Astrocyte of the cerebellum (primary cell): ENCODE data around the gene UNKL.

Experiments
- DNase-seq: peaks from one replicate; pipeline ENCODE4 v3.0.0-alpha.2; 2011; ENCODE audit warnings: low read depth
- H3K4me3 ChIP-seq: 2 replicates; pipeline ENCODE4 v1.5.1; 2011; ENCODE audit warnings: mild to moderate bottlenecking, low read depth, low read length, moderate library complexity
- in situ Hi-C: cut with HindIII; loops from 2 replicates; pipeline ENCODE4 v1.10.0; 2017; ENCODE audit warnings: low sequenced_read_pairs
- TF ChIP-seq, protein P1 (sequence below): IDR thresholded peaks from 2 replicates; pipeline ENCODE4 v1.5.1; 2012; ENCODE audit warnings: low read length, low read depth, moderate library complexity, mild to moderate bottlenecking; ENCODE audit errors: missing control alignments

Gene UNKL

DNA sequence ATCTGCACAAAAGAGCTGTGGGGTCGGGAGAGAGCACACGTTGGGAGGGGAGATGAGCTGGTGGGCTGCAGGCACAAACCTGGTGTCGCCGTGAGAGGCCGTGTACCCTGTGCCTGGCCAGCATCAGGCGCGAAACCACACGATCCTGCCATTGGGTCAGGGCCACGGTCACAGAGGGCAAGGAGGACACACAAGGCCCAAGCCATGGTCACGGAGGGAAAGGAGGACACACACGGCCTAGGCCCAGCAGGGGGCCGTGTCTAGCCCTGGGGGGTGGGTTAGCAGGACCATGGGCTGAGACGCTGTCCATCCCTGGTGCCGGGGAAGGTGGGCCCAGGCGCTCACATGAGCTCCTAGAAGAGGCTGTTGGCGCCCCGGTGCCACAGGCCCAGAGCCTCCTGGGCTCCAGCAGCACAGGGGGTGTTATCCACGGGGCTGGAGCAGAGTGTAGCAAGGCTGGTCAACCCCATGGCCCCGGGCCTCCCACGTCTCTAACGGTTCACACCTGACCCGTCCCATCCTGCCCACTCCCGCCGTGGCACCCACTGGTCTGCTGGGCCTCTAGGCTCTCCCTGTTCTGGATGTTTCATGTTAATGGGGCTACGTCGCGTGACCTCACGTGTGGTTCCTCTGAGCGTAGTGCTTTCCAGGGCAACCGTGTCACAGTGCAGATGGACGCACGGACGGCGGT, 37.3 kb upstream of the UNKL start:
- DNase-seq: no peak
- no peak overlapping the region for H3K4me3 ChIP-seq
- TF ChIP-seq, protein P1, sequence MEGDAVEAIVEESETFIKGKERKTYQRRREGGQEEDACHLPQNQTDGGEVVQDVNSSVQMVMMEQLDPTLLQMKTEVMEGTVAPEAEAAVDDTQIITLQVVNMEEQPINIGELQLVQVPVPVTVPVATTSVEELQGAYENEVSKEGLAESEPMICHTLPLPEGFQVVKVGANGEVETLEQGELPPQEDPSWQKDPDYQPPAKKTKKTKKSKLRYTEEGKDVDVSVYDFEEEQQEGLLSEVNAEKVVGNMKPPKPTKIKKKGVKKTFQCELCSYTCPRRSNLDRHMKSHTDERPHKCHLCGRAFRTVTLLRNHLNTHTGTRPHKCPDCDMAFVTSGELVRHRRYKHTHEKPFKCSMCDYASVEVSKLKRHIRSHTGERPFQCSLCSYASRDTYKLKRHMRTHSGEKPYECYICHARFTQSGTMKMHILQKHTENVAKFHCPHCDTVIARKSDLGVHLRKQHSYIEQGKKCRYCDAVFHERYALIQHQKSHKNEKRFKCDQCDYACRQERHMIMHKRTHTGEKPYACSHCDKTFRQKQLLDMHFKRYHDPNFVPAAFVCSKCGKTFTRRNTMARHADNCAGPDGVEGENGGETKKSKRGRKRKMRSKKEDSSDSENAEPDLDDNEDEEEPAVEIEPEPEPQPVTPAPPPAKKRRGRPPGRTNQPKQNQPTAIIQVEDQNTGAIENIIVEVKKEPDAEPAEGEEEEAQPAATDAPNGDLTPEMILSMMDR: no peak
- in situ Hi-C loops: no loop called here

DNA sequence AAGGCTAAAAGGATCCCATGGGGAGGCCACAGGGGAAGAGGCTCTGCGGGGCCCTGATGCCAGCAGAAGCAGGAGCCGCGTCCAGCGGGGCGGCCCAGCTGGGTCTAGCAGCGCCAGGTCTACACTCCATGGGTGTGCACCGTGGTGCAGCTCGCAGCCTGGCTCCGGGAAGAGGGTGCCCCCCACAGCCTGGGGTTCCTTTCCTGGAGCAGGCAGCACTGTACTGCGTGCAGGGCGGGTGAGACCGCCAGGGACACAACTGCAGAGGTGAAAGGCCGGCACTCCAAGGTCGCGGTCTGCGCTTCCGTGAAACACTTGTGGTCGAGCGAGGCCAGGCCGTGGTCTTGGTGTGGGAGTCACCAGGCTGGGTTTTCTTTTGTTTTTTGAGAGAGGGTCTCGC, 36.3 kb upstream of the UNKL start:
- no peak overlapping the region for H3K4me3 ChIP-seq
- in situ Hi-C loops: no loop called here
- TF ChIP-seq, protein P1: no peak
- no peak for DNase-seq

DNA sequence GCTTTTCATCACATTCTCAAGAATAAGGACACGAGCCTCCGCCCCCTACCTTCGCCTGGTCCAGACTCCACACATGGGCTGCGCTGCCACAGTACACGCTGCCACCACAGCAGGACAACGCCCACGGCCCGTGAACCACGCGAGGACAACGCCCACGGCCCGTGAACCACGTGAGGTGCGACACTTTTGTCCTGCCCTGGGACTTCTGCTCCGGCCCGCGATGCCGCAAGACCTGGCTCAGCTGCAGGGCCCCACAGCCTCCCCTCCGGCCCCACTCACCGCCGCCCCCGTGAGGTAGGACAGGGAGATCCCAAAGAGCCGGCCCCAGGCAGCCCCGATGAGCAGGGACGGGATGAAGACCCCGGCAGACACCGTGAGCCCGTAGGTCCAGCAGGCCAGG, 35.7 kb upstream of the UNKL start:
- no peak for DNase-seq
- TF ChIP-seq, protein P1: no peak
- in situ Hi-C loops: no loop called here
- no peak overlapping the region for H3K4me3 ChIP-seq

DNA sequence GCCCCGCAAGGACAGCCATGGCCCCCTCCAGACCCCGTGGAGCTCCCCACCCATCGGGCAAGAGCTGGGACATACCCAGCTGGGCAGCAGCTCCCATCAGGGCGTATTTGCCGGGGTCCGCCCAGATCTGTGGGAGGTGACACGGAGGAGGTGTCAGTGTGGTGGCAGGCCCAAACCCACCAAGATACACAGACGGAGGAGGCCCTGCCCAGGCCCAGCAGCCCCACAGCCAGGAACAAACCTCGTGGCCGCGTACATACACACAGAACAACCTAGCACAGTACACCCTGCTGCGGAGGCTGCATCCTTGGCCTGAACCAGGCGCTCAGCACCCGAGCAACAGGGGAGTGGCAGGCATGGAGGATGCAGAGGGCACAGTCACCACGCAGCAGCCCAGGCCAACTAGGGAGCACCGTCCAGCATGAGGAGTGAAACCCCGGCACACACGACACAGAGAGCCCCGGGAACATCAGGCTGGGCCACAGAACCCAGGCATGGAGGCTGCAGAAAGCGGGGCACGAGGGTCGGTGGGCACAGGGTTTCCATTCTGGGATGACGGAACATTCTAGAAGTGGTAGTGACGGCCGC, 34.8 kb upstream of the UNKL start:
- H3K4me3 ChIP-seq: no peak overlapping the region
- in situ Hi-C loops: no loop called here
- TF ChIP-seq, protein P1: no peak
- no peak for DNase-seq

DNA sequence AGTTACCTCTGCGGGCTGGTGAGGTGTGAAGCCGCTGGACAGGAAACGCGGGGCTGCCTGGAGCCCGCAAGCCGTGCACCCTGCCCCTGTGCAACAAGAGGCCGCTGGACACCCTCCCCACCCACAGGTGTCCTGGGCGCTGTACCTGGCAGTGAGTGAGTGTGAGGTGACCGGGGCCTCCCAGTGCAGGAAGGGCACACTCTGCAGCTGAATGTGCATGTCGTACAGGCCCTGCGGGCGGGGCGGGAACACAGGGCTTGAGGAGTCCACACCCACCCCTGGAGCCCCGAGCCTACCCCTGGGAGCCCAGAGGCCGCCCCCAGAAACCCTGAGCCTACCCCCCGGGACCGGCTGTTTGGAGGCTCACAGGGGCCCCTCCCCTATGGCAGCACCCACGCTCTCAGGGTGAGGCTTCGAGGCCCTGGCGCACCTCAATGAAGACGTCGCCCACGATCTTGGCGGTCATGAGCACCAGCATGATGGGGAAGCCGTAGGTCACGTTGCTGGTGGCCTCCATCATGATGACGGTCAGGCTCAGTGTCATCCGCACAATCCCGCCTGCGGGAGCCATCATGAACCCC, 34.1 kb upstream of the UNKL start:
- DNase-seq: no peak
- TF ChIP-seq, protein P1: no peak
- in situ Hi-C loops: no loop called here
- H3K4me3 ChIP-seq: no peak overlapping the region

DNA sequence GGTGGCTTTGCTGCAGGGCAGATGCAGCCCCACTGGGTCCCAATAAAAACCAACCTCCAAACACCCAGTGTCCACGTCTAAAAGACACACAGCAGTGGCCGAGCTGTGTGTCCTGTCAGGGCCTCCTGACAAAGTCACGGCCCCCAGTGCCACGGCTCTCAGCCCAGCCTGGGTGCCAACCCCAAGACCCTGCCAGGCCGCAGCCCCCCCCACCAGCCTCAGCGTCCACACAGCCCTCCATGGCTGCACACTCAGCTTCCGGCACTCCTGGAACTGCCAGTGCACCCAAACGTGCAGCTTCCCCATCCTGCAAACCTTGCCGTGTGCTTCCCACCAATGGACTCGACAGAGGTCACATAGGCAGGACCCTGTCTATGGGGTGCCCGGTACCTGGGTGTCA, 33.5 kb upstream of the UNKL start:
- in situ Hi-C loops: no loop called here
- H3K4me3 ChIP-seq: no peak overlapping the region
- TF ChIP-seq, protein P1: no peak
- DNase-seq: no peak
